K562 (cell line): ENCODE measurements around the gene MRPL58. TPM values are rescaled to one million over a fixed set of nuclear protein-coding genes. Genes with fewer than 3 reads are reported as not detected.

Experiments
- ARID4B ChIP-seq: sonication (generic); formaldehyde crosslinking; IDR thresholded peaks from 2 replicates; pipeline ENCODE4 v1.8.0; 2022; ENCODE audit warnings: mild to moderate bottlenecking, missing genetic modification reagents
- C11orf30 ChIP-seq: fragments of 450-650 bp; IDR thresholded peaks from 2 replicates; pipeline ENCODE4 v1.6.1; 2016; ENCODE audit warnings: low read depth, mild to moderate bottlenecking
- CREB1 ChIP-seq, 2 experiments: sonication (generic) in 1 of 2; formaldehyde crosslinking in 1 of 2; IDR thresholded peaks; 2 replicates each; pipeline versions ENCODE4 v1.6.1 to v1.8.0; 2012 to 2022; ENCODE audit warnings: inconsistent platforms in 1 of 2, mild to moderate bottlenecking in 1 of 2, missing genetic modification reagents in 1 of 2, moderate library complexity in 1 of 2
- CREB5 ChIP-seq: fragments of 250-450 bp; sonication (Bioruptor Pico); IDR thresholded peaks from 2 replicates; pipeline ENCODE4 v1.5.0; 2020; ENCODE audit warnings: mild to moderate bottlenecking
- FOXJ3 ChIP-seq: sonication (generic); formaldehyde crosslinking; IDR thresholded peaks from 2 replicates; pipeline ENCODE4 v1.4.0; 2020; ENCODE audit warnings: mild to moderate bottlenecking, missing genetic modification reagents
- JUNB ChIP-seq: fragments of 450-650 bp; formaldehyde crosslinking; conservative IDR thresholded peaks from 2 replicates; pipeline ENCODE4 v1.4.0; 2020; ENCODE audit warnings: mild to moderate bottlenecking
- MCM2 ChIP-seq: fragments of 450-650 bp; IDR thresholded peaks from 2 replicates; pipeline ENCODE4 v1.6.1; 2017; ENCODE audit warnings: low read depth, mild to moderate bottlenecking
- MTA3 ChIP-seq: fragments of 450-650 bp; formaldehyde crosslinking; IDR thresholded peaks from 2 replicates; pipeline ENCODE4 v1.6.1; 2017; ENCODE audit warnings: mild to moderate bottlenecking, borderline replicate concordance
- MXI1 ChIP-seq: IDR thresholded peaks from 2 replicates; pipeline ENCODE4 v1.6.1; 2011; ENCODE audit warnings: low read depth, mild to moderate bottlenecking, improper control_type of control experiment, low read length
- PHF8 ChIP-seq: fragments of 200-600 bp; sonication (generic); IDR thresholded peaks from 2 replicates; pipeline ENCODE4 v1.6.1; 2012; ENCODE audit warnings: mixed run types, mild to moderate bottlenecking, inconsistent platforms, low read length, moderate library complexity, borderline replicate concordance
- RB1 ChIP-seq: fragments of 450-650 bp; IDR thresholded peaks from 2 replicates; pipeline ENCODE4 v1.6.1; 2017; ENCODE audit warnings: low read depth, mild to moderate bottlenecking
- TEAD2 ChIP-seq: fragments of 450-650 bp; IDR thresholded peaks from 2 replicates; pipeline ENCODE4 v1.6.1; 2016; ENCODE audit warnings: missing genetic modification characterization, control low read depth, missing compliant biosample characterization
- ZC3H11A ChIP-seq: IDR thresholded peaks from 2 replicates; pipeline ENCODE4 v1.6.1; 2012; ENCODE audit warnings: low read depth, low read length, improper control_type of control experiment
- ZC3H4 ChIP-seq: sonication (generic); formaldehyde crosslinking; IDR thresholded peaks from 2 replicates; pipeline ENCODE4 v1.9.0; 2021; ENCODE audit warnings: missing genetic modification reagents, borderline replicate concordance
- ZNF41 ChIP-seq: fragments of 250-450 bp; sonication (Bioruptor Pico); conservative IDR thresholded peaks from 2 replicates; pipeline ENCODE4 v1.4.0; 2020; ENCODE audit warnings: mild to moderate bottlenecking
- polyA plus RNA-seq, 8 experiments: library from polyadenylated mRNA; depleted of rRNA in 4 of 8; stranded (reverse) in 5 of 8; unstranded in 3 of 8; fragments of >200 nt; fragmentation: Nextera tagmentation in 2 of 8; fragmentation: Illumina TruSeq in 1 of 8; extraction: Ambion mirVana in 2 of 8; extraction: Trizol in 1 of 8; gene quantifications; 2 replicates each; pipeline versions ENCODE4 v1.2.1 to v1.2.3, GENCODE V29; 2011 to 2014; ENCODE audit warnings: inconsistent platforms in 1 of 8, missing spikeins in 1 of 8
- total RNA-seq, 7 experiments: library from RNA; depleted of rRNA in 6 of 7; stranded (reverse); fragments of >200 nt in 6 of 7; fragmentation: Illumina TruSeq in 2 of 7; extraction: Trizol in 2 of 7; gene quantifications; 2 replicates each; pipeline versions ENCODE4 v1.2.1 to v1.2.3, GENCODE V29; 2011 to 2021; ENCODE audit warnings: low replicate concordance in 1 of 7
- TF ChIP-seq, protein P1 (sequence below), 2 experiments: fragments of 450-650 bp; conservative IDR thresholded peaks; 2 replicates each; pipeline ENCODE4 v1.6.1; 2017; ENCODE audit warnings: mild to moderate bottlenecking in 2 of 2, moderate library complexity in 2 of 2
- TF ChIP-seq, protein P2 (sequence below): fragments of 450-650 bp; formaldehyde crosslinking; IDR thresholded peaks from 2 replicates; pipeline ENCODE4 v1.4.0; 2022; ENCODE audit warnings: missing genetic modification characterization
- TF ChIP-seq, protein P3 (sequence below): sonication (generic); formaldehyde crosslinking; IDR thresholded peaks from 2 replicates; pipeline ENCODE4 v1.9.0; 2022; ENCODE audit warnings: mild to moderate bottlenecking, missing genetic modification reagents

Gene MRPL58
- total and polyA plus RNA-seq, 9 of the 15 experiments (the other 6 are each of a cell fraction or from before 2014, with no cell fraction given): 30.8 to 107 (median 72.4) TPM

GRCh38 chr17:74987909-74988711 lies 24.4 kb upstream of the MRPL58 start (continued):
- TF ChIP-seq CREB5 (CRISPR knock-in tag) (no peak), CREB1 (IDR thresholded peaks at IDR 0.05) (peak; percentile 42; the same call in 1 of the 2 replicates), CREB1 (CRISPR knock-in tag; IDR thresholded peaks at IDR 0.05) (peak; percentile 72; the same call in 1 of the 2 replicates), ZNF41 (CRISPR knock-in tag) (no peak), C11orf30 (no peak), TEAD2 (tag) (no peak), MXI1 (no peak), MTA3 (peak; percentile 39; the same call in 1 of the 2 replicates), FOXJ3 (CRISPR knock-in tag) (no peak), PHF8 (peak; percentile 39; the same call in 1 of the 2 replicates), MCM2 (no peak), ZC3H4 (CRISPR knock-in tag) (no peak), JUNB (CRISPR knock-in tag) (no peak), ZC3H11A (no peak), RB1 (peak; percentile 55; the same call in 1 of the 2 replicates), ARID4B (CRISPR knock-in tag) (no peak)
- TF ChIP-seq, protein P1, sequence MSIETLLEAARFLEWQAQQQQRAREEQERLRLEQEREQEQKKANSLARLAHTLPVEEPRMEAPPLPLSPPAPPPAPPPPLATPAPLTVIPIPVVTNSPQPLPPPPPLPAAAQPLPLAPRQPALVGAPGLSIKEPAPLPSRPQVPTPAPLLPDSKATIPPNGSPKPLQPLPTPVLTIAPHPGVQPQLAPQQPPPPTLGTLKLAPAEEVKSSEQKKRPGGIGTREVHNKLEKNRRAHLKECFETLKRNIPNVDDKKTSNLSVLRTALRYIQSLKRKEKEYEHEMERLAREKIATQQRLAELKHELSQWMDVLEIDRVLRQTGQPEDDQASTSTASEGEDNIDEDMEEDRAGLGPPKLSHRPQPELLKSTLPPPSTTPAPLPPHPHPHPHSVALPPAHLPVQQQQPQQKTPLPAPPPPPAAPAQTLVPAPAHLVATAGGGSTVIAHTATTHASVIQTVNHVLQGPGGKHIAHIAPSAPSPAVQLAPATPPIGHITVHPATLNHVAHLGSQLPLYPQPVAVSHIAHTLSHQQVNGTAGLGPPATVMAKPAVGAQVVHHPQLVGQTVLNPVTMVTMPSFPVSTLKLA (conservative IDR thresholded peaks at IDR 0.05): peak; percentile 37 to 69; a peak in 3 of 4 replicates
- TF ChIP-seq, protein P2, sequence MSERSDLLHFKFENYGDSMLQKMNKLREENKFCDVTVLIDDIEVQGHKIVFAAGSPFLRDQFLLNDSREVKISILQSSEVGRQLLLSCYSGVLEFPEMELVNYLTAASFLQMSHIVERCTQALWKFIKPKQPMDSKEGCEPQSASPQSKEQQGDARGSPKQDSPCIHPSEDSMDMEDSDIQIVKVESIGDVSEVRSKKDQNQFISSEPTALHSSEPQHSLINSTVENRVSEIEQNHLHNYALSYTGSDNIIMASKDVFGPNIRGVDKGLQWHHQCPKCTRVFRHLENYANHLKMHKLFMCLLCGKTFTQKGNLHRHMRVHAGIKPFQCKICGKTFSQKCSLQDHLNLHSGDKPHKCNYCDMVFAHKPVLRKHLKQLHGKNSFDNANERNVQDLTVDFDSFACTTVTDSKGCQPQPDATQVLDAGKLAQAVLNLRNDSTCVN (CRISPR knock-in tag): no peak
- TF ChIP-seq, protein P3, sequence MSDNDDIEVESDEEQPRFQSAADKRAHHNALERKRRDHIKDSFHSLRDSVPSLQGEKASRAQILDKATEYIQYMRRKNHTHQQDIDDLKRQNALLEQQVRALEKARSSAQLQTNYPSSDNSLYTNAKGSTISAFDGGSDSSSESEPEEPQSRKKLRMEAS: no peak
